Mammary epithelial cell (primary cell): ENCODE measurements around the gene TMEM247.

Source experiments
- EZH2 ChIP-seq: IDR thresholded peaks from 2 replicates; pipeline ENCODE4 v1.6.1; 2012; ENCODE audit warnings: low read length, inconsistent platforms, borderline replicate concordance
- TF ChIP-seq, protein P1 (sequence below), 2 donors: IDR thresholded peaks in 1 of 2; conservative IDR thresholded peaks in 1 of 2; 2 replicates each; pipeline ENCODE4 v1.5.1; 2011 to 2012; ENCODE audit warnings: inconsistent platforms in 2 of 2, low read length in 2 of 2, mild to moderate bottlenecking in 2 of 2, control low read depth in 1 of 2, low read depth in 1 of 2; ENCODE audit not compliant: insufficient read depth in 1 of 2; ENCODE audit errors: extremely low read depth in 1 of 2

DNA sequence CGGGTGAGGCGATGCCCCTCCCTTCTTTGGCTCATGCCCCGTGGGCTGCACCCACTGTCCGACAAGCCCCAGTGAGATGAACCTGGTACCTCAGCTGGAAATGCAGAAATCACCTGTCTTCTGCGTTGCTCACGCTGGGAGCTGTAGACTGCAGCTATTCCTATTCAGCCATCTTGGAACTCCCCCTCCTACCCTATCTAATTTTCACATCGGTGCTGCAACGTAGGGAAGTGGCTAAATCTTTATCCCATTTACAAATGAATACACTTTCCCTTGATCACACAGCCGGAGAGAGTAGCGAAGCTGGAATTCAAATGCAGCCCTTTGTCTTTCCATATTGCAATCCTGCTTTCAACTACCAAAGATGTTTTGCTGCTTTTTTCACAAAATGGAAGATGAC, 1.4 kb upstream of the TMEM247 start:
- TF ChIP-seq, protein P1, sequence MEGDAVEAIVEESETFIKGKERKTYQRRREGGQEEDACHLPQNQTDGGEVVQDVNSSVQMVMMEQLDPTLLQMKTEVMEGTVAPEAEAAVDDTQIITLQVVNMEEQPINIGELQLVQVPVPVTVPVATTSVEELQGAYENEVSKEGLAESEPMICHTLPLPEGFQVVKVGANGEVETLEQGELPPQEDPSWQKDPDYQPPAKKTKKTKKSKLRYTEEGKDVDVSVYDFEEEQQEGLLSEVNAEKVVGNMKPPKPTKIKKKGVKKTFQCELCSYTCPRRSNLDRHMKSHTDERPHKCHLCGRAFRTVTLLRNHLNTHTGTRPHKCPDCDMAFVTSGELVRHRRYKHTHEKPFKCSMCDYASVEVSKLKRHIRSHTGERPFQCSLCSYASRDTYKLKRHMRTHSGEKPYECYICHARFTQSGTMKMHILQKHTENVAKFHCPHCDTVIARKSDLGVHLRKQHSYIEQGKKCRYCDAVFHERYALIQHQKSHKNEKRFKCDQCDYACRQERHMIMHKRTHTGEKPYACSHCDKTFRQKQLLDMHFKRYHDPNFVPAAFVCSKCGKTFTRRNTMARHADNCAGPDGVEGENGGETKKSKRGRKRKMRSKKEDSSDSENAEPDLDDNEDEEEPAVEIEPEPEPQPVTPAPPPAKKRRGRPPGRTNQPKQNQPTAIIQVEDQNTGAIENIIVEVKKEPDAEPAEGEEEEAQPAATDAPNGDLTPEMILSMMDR (conservative IDR thresholded peaks at IDR 0.05 in 1 of 2, IDR thresholded peaks at IDR 0.05 in 1 of 2; ENCODE audit: extremely low read depth in 1 of 2, insufficient read depth in 1 of 2, low read depth in 1 of 2, low read length in 2 of 2): no peak
- no peak for TF ChIP-seq EZH2
